Measurements from ENCODE around the gene FBXW4.

Gene FBXW4

DNA sequence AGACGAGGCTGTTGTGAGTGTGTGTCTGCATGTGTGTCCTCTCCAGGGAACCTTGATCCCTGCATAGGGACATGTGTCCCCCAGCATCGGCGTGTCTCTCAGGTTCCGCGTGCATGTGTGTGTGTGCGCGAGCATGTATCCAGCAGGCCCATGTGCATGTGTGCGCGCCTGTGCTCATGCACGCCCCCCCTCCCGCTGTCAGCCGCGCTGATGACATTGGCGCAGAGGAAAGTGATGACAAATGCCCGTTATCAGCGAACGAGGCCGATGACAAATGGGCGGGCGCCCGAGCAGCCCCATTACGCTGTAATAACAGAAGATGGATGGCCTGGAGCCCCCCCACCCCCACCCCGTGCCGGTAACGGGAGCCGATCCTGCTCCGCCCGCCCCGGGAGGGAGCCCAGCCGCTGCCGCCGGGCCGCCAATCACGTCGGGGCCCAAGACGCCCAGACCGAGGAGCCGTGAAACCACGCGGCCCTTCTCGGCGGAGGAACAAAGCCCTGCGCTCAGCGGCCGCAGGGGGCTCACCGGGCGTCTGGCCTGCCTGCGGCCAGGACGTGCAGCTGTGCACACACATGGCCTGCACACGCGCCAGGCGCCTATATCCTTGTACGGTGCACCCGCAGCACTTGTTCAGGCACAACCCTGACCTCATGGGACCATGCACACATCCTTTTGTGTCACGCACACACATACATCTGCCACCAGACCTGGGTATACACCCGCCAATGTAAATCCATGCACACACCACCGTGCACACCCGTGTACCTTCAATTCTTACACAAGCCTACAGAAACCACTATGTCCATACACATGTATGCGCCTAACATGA is 128.4 kb downstream of the FBXW4 start:
- no peak for DNase-seq (ENCODE audit: low read depth)

DNA sequence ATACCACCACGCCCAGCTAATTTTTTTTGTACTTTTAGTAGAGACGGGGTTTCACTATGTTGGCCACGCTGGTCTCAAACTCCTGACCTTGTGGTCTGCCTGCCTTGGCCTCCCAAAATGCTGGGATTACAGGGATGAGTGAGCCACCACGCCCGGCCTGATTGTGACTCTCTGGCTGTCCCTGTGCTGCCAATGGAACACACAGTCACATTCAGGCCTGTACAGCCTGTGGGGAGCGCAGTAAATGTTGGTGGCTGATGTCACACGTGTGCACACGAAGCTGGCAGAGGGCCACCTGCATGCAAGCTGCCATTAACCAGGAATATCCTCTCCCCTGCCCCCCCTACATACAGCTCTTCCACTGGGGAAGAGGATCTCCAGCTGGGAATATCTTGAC is 129.0 kb downstream of the FBXW4 start:
- no peak for DNase-seq (ENCODE audit: low read depth)

DNA sequence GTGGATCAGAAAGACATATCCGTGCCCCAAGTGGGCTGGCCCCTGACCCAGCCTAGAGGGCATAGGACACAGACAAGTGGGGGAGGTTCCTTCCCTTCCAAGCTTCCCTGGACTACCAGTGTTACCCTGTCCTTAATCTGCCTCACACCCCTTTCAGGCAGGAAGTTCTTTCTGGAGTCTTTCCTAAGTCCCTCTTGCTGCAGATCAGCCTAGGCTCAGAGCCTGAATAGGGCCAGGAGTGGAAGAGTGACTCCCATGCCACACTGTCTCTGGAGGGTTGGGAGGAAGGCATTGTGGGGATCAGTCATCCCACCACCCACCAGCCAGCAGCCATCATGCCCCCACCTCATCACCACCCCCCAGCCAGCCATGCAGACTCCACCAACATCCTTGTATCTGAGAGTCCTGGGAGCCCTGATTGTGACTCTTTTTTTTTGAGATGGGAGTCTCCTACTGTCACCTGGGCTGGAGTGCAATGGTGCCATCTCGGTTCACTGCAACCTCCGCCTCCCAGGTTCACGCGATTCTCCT is 129.5 kb downstream of the FBXW4 start:
- no peak for DNase-seq (ENCODE audit: low read depth)

DNA sequence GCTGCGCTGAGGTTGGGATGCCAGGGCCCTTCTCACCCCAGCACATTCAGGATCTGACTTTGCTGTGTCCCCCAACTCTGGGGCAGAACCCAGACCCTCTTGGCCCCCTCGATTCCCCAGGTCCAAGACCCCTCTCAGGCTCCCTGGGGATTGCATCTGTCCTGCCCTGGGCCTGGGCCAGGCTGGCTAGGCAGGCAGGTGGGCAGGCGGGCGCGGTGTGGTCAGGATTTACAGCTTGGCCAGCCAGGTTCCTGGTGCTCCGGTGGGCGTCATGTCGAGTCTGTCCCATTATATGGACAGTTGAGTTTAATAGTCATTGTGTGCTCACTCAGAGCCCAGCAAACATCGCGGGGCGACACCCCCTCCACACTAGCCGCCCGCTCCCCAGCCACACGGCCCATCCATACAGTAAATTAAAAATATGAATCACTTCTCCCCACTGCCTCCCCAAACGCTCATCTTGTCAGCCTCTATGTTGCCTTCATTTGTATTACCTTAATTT is 130.4 kb downstream of the FBXW4 start:
- DNase-seq (ENCODE audit: low read depth): no peak

DNA sequence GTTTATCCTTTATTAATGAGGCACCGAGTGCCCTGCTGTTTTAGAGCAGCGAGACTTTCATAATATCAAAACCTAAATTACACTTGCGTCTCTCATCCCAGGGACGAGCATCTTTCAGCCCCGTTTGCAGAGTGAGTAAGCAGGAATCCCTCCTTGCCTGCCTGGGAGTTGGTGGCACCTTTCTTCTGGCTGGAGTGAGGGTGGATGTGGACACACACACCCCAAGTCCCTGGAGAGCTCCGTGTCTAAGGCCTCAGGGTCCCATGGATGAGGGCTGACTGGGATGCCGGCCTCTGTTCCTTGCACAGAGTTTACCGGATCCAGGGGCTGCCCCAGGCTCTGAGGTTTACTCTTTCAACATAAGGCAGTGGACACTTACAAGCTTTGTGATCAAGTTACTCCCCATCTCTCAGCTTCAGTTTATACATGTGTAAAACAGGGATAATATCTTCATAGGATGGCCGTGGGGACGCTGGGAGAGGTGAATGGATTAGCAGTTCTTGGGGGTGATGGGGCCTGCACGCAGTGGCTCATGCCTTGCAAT is 131.4 kb downstream of the FBXW4 start:
- DNase-seq (ENCODE audit: low read depth): no peak

DNA sequence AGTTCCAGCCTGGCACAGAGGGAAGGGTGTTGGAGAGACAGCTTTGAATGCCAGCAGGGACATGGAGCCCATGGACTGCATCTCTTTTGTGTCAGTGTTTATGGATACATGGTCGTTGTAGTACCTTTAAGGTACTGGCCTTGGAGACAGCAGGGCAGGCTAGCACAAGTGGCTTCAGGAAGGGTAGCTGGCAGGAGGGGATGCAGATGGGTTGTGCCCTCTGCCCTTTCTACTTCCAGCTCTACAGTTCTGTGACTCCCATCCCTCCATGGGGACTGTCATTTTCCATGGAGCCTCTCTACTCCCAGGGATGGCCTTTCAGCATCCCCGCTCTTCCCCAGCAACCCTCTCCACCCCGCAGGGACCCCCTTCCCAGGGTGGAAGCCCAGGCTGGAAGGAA is 132.0 kb downstream of the FBXW4 start:
- DNase-seq (ENCODE audit: low read depth): no peak

DNA sequence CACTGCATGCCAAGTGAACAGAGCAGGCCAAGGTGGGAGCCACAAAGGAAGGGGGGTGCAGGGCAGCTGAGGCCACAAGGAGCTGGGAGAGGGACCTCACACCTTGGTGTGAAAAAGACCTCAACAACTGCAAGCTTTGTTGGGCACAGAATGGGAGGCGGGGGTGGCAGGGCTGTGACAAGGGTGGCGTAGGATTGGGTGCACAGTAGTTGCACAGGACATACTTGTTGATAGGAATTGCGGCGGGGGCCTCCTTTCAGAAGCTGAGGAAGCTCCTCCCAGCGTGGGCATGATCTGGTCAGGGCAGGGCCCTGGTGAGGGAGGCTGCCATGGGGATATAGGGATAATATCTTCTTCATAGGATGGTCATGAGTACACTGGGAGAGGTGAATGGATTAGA is 132.7 kb downstream of the FBXW4 start:
- no peak for DNase-seq (ENCODE audit: low read depth)

DNA sequence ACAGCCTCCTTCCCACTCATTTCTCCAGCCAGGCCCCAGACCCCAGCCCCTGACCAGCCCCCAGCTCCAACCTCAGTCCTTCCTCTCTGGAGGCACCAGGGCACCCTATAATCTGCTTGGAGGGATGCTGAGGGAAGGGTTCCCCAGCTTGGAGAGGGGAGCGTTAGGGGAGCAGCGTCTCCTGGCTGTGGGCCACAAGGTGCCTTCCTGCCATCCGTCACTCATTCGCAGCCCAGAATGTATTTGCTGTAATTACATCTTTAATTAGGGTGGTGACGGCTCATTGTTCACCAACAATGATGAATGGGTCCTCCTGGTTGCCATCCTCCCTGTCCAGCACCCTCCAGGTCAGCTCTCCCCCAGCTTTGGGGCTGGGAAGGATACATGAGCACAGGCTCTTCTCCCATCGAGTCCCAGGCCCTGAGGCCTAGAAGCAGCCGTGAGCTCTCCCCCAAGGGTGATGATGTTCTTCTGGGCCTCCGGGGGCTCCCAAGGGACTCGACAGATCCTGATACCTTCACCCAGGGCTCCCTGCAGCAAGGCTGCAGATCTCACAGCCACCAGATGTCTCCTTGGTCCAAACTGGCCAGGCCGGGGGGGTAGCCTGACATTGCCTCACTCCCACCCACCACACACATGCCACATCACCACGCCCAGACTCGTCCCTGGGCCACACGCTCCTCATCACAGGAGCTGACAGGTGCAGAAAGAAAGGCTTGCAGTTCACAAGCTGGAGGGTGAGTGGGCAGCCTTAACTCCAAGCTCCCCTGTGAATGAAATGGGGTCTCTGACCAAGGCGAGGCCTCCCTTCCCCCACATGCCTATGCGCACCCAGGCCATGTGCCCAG is 133.7 kb downstream of the FBXW4 start:
- no peak for DNase-seq (ENCODE audit: low read depth)

Measured in fibroblast of gingiva (primary cell).